HG03039 (cell line): ENCODE measurements around the gene SPATA21.

Experiments
- ATAC-seq: cut with Tn5 transposase; IDR thresholded peaks from one replicate; pipeline ENCODE4 v1.9.1; 2021; ENCODE audit warnings: mild to moderate bottlenecking, moderate library complexity; ENCODE audit not compliant: unreplicated experiment

The SPATA21 gene

DNA sequence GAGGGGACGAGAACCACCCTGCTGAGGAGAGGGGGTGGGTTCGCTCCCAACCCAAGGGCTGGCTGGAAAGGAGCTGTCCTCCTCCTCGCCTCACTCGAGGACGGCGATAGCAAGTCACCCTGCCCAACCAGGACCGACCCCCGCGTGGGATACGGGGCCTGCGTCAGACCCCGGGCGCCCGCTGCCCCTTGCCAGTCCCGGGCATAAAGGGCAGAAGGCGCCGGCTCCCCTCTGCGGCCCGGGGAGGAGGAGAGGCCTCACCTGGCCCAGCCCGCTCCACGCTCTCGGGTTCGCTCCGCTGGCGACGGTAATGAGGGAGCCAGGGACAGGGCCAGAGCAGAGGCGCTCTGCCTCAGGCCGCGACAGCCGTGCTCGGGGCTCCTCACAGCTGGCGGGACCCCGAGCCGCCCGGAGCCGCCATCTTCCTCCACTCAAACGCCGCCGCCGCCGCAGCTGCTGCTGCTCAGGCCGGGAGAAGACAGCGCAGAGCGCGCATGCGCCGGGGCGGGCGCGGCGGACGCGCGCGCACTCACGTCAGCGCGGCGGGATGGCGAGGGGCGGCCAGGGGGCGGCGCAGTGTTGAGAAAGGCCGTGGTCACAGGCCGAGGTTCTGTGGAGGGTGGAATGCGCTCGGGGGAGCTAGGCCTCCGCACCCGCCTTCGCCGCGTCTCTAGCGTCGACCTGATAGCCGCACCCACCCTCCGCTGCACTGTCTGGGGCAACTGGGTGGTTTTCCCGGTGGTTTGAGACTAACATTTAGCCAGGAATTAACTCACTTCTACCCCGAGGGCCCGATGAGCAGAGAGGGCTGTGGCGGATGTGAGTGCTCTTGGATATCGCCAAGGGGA lies 85.0 kb downstream of the SPATA21 start, which contains the start of gene FBXO42:
FBXO42 (minus strand) TSS at position 487 of the 848 bp plus-strand sequence. CDS start 37,062 bp downstream, outside the sequence.
- ATAC-seq: peak; percentile 89

DNA sequence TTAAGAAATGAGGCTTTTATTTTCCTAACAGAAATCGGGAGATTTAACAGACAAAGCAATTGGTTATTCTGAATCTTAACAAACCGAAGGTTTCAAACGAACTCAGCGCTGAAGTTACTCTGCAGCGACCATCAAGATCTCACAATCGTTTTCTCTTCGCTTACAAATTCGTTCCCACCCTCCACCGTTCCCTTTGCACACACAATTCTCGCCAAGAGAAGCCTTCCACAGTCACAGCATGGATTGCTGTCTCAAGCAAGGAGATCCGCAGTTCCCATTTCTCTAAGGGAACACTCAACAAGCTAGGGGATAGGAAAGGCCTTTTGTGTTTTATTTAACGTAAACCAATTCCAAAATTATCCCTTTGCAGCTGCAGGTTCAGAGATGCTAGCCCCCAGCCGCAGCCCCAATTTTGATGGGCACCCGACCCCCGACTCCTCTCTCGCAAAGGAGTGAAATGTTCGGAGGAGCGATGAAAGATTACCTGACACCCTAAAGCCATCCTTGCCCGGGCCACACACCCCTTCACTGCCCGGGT lies 85.7 kb downstream of the SPATA21 start:
- ATAC-seq: no peak

DNA sequence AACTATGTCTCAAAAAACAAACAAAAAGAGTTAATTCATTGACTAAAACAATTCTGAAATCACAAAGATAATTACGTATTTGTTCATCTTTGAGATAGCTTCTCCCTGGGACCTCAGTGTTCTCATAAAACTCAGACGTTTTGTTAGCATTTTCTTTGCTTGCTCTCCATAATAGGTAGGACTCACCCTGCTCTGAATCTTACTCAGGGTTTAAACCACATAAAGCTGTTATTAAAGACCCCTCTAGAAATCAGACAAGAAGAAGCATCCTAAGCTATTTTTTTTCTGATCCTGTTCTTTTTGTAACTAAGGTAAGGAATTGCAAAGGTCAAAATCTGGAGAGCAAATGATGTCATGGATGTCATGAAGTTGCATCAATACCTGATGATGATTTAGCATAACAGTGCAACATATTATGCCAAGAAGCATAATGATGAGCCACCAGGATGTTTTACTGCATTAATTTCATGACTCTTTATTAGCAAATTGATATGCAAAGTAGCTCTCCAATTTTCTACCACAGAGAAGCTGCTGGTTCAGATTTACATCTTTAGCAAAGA lies 87.3 kb downstream of the SPATA21 start:
- no peak for ATAC-seq
